HCEC 1CT (cell line): Measurements from ENCODE around the gene FCGR1A.
A peak's percentile ranks its signal among the peaks of the same experiment; 100 is the strongest.
"Not testable (repeated sequence)": the region's sequence is repeated elsewhere in the genome, so short reads cannot be mapped to it uniquely, and the experiment has no call there.

Experiments used
- DNase-seq: peaks from one replicate; pipeline ENCODE4 v3.0.0-alpha.2; 2017

The FCGR1A gene

DNA sequence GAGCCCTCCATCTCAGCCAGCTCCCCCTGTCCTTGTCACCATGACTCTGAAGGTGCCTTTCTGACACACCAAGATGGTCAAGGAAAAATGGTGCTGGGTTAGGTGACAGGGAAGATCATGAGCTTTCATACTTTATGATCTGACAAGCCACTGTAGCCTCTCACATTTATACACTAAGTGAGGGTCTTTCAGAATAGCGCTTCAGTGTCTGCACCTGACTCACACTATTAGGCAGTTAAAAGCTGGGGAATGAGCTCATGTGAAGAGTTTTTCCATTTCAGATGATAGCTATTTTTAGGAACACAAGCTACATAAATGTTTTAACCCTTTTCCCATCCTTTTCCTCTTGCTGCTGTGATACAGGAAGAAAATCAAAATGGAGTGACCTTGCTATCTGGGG lies 4.2 kb upstream of the FCGR1A start:
- DNase-seq = not testable (repeated sequence)

- DNase-seq = not testable (repeated sequence)
Observed at GRCh38 chr1:149781413-149781984, 995 bp upstream of the FCGR1A start.

GRCh38 chr1:149783289-149783688 lies 795 bp downstream of the FCGR1A start:
- not testable (repeated sequence) for DNase-seq

GRCh38 chr1:149783868-149784267 lies 1.4 kb downstream of the FCGR1A start:
- DNase-seq = not testable (repeated sequence)

DNA sequence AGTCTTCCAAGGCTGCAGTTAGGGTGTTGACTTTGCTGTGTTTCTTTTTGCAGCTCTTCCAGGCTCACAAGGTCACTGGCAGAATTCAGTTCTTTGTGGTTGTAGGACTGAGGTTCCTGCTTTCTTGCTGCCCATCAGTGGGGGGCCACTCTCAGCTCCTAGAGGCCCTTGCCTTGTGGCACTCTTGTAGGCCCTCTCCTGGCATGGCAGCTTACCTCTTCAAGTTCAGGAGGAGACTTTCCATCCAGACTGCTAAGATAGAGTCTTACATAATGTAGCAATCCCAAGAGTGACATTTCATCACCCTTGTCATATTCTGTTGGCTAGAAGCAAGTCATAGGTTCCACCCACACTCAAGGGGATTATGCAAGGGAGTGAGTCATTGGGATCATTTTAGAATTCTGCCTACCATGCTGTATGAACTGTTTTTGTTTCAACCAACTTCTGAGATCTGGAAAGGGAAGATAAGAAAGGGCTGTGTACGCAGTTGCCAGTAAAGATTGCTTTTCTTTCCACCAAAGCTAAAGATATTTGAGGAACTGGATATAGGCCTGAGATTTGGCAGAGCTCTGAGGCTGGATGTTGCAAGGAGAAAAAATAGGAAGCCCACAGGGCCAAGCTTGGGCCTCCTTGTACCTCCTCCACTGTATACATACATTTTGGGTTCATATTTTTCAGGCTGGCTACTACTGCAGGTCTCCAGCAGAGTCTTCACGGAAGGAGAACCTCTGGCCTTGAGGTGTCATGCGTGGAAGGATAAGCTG lies 5.4 kb downstream of the FCGR1A start:
- not testable (repeated sequence) for DNase-seq

- DNase-seq = peak; percentile 1
Observed at GRCh38 chr1:149792502-149792901, 10.0 kb downstream of the FCGR1A start.

- peak; percentile 20 for DNase-seq
Observed at GRCh38 chr1:149792912-149793515, 10.5 kb downstream of the FCGR1A start.

GRCh38 chr1:149793885-149794284 lies 11.4 kb downstream of the FCGR1A start:
- DNase-seq = not testable (repeated sequence)

GRCh38 chr1:149801628-149802027 lies 19.1 kb downstream of the FCGR1A start:
- not testable (repeated sequence) for DNase-seq

DNA sequence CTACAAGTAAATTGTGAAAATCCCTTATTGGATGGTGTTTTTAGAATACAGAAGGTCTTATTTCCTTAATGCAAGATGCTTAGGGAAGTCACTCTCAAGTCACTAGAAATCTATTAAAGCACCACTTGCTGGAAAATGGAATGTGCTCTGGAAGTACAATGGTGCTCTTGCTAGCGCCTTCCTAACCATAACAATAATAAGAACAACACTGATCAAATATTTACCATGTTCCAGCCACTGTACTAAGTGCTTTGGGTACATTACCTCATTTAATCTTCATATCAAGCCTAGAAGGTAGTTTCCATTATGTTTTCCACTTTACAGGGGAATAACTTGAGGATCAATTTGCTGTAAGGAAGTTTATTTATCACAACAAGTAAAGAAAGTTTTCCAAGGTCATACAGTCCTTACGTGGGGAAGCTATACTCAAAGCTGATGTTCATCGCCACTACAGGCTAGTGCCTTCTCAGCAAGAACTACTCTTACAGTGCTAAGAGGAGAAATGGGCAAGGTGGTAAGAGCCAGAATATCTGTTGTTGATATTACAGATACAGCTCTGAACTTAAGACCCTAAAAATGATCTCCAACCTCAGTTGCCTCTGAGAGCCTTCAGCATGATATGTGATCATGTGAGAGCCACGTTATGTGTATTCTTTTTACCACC lies 22.1 kb downstream of the FCGR1A start:
- DNase-seq = not testable (repeated sequence)

DNA sequence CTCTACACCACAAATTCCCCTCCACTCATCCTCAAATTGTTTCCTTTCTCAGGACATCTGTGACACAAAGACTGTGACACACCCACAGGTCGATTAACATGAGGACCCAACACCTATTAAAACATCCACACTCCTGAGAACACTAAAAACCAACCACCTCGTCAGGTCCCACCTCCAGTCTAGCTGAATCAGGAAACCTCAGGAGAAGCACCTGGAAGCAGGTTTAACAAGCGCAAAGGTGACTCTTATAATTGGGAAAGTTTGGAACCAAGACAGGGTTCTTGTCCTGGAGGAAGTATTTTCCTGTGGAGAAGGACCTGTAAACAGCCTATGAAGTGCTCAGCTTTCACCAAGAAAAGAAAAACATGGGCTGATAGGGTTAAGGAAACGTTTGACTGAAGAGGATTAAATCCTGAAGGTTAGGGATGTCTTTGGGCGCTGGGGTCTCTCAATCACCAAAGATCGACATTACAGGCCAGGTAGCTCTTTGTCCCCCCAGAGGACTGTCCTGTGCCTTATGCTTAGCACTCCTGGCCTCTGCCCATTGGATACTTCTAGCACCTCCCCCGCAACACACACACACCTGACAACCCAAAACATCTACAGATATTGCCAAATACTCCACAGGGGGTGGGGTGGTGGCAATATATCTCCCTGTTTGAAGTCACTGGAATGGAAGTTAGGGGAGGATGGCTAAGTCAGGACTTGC lies 28.4 kb downstream of the FCGR1A start:
- DNase-seq = not testable (repeated sequence)

DNA sequence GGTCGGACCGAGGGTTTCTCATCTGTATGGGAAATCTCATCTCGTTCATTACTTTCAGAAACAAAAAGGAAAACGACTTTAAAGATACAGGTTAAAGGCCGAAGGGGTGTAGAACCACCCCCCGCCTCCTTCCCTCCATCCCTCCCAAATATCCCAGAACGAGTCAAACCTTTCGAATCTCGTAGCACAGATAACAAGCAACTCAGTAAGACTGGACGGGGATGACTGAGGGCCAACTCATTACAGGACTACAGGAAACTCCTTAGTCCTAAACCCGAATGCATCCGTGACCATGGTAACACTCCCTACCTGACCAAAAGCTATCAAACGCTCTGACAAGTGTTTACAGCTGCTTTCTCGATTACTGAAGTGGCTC lies 29.0 kb downstream of the FCGR1A start:
- peak; percentile 2 for DNase-seq

DNA sequence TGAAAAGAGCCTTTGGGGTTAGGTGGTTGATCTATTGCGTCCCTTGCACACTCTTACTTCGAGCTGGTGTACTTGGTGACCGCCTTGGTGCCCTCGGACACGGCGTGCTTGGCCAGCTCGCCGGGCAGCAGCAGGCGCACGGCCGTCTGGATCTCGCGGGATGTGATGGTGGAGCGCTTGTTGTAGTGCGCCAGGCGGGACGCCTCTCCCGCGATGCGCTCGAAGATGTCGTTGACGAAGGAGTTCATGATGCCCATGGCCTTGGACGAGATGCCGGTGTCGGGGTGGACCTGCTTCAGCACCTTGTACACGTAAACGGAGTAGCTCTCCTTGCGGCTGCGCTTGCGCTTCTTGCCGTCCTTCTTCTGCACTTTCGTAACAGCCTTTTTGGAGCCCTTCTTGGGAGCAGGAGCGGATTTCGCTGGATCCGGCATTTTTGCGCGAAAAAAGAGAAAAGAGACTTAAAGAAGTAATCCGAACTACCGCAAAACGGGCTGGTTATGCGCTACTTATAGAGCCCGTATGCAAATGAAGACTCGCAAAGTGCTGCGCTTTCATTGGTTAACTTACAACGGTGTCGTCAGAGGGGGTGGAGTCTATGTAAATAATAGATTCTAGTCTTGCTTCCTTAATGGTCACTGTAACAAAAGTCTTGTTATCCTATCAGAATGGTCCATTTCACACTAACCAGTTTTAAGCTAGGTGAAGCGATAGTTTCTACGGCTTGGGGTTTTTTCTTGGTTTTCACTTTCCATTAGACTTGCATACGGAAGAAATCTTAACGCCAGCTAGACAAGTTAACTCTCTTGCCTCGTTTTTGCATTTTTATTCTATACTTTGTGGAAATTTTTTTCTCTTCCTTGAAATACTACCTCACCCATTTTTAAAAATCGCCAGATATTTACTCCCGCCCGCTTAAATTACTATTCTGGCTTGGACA lies 29.7 kb downstream of the FCGR1A start:
- DNase-seq = peak; percentile 85

- DNase-seq = peak; percentile 73
Observed at GRCh38 chr1:149812893-149813801, 30.7 kb downstream of the FCGR1A start.

DNA sequence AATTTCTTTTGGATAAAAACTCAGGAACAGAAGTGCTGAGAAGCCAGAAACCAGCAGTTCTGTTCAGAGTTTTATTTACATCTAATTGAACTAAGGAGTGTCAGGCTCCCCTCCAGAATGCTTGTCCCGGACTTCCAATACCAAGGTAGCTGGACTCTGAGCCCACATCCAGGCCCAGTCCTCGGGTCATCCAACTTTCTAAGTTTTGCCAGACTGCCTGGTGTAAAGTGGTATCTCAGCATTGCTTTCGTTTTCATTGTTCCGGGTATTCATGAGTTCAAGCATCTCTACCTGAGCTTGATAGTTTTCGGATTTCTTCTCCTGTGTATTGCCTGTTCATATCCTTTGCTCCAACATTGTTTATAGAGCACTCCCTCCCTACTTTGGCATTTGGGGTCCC lies 37.9 kb downstream of the FCGR1A start:
- DNase-seq = not testable (repeated sequence)

DNA sequence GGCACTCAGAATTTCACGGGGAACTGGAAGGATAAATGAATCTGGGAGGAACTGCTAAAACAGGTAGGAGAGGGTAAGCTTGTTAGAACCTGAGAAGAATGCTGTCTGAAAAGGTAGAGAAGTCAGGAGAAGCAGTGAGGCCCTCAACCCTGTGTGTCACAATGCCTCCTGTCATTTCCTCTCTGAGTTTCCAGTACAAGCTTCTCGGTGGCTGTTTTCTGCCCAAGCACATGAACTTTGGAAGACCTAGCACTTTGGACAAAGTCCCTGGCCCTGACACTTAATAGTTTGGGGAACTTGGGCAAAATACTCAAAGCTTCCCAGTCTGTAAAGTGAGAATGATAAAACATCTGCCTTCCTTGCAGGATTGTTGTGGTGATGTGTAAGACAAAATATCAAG lies 44.1 kb downstream of the FCGR1A start:
- not testable (repeated sequence) for DNase-seq

GRCh38 chr1:149831764-149832315 lies 49.3 kb downstream of the FCGR1A start:
- not testable (repeated sequence) for DNase-seq

GRCh38 chr1:149832316-149833126 lies 50.0 kb downstream of the FCGR1A start:
- DNase-seq = not testable (repeated sequence)

- DNase-seq = not testable (repeated sequence)
Observed at GRCh38 chr1:149833144-149833543, 50.6 kb downstream of the FCGR1A start.
